ENCODE results near the gene AREL1. TPM values are rescaled to one million over a fixed set of nuclear protein-coding genes. Genes with fewer than 3 reads are reported as not detected.

AREL1 gene
- total RNA-seq, 1 donor from 2014 or later = 55.1 TPM

DNA sequence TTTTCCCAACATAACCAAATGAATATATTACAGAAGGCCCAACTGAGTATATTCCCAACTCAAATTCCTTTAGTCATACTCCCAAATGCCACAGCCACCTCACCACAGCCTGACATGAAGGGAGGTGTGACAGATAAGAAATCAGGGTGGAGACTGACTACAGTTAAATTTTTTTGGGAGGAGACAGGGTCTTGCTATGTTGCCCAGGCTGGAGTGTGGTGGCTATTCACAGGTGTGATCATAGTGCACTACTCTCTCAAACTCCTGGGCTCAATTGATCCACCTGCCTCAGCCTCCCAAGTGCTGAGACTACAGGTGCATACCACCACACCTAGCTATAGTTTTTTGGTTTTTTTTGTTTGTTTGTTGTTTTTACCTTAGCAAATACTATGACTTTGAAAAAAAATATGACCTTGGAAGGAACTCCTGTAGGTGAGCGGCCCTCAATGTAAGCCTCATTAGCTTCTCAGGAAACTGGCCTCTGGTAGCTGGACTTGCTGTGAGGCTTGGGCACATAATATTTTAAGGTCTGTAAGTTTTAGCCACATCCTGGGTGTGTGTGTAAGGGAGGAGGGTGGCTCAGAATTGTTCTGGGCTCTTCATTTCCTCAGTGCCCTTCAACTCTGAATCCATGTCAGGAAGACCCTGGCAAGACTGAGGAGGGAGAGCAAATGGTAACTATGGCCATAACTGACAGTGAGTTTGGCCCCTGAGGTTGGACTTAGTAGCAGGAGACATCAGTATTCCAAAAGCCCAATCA is 61.8 kb downstream of the AREL1 start:
- TF ChIP-seq, protein P1, sequence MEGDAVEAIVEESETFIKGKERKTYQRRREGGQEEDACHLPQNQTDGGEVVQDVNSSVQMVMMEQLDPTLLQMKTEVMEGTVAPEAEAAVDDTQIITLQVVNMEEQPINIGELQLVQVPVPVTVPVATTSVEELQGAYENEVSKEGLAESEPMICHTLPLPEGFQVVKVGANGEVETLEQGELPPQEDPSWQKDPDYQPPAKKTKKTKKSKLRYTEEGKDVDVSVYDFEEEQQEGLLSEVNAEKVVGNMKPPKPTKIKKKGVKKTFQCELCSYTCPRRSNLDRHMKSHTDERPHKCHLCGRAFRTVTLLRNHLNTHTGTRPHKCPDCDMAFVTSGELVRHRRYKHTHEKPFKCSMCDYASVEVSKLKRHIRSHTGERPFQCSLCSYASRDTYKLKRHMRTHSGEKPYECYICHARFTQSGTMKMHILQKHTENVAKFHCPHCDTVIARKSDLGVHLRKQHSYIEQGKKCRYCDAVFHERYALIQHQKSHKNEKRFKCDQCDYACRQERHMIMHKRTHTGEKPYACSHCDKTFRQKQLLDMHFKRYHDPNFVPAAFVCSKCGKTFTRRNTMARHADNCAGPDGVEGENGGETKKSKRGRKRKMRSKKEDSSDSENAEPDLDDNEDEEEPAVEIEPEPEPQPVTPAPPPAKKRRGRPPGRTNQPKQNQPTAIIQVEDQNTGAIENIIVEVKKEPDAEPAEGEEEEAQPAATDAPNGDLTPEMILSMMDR (IDR thresholded peaks at IDR 0.05; ENCODE audit: unreplicated experiment) = no peak
- Mint-ChIP-seq H3K9me3 (ENCODE audit: low read depth) (no peaks in the 10 kb centered on the region), H3K27ac (no peak overlapping the region), H3K4me1 (ENCODE audit: low read depth) (no peaks in the 10 kb centered on the region), H3K27me3 (no peaks in the 10 kb centered on the region), H3K36me3 (ENCODE audit: insufficient read depth) (peaks cover 2% of the 10 kb centered on the region), H3K4me3 (ENCODE audit: low read depth) (no peak overlapping the region)
- DNase-seq (ENCODE audit: low spot score, unreplicated experiment) = no peak

DNA sequence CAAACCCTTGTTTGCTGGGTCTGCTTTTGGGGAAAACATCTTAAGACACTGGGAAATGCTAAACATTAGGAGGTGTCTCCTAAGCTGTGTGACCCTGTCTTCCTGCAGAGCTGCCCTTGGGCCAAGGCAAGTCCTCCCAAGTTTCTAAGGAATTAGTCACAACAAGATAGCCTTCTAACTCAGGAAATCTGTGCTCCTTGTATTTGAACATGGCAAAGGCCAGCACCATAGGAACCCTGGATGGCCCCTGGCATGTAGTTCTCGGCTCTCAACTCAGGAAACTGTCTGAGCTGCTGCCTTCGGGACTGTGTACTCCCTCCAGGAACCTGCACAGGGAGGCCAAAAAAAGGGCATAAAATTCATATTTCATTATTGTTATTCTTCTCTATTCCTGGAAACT is 63.2 kb downstream of the AREL1 start:
- Mint-ChIP-seq H3K27ac (no peak overlapping the region), H3K27me3 (no peaks in the 10 kb centered on the region), H3K4me3 (ENCODE audit: low read depth) (no peak overlapping the region), H3K4me1 (ENCODE audit: low read depth) (no peaks in the 10 kb centered on the region), H3K36me3 (ENCODE audit: insufficient read depth) (no peaks in the 10 kb centered on the region), H3K9me3 (ENCODE audit: low read depth) (no peaks in the 10 kb centered on the region)
- TF ChIP-seq, protein P1 (IDR thresholded peaks at IDR 0.05; ENCODE audit: unreplicated experiment) = no peak
- no peak for DNase-seq (ENCODE audit: low spot score, unreplicated experiment)

DNA sequence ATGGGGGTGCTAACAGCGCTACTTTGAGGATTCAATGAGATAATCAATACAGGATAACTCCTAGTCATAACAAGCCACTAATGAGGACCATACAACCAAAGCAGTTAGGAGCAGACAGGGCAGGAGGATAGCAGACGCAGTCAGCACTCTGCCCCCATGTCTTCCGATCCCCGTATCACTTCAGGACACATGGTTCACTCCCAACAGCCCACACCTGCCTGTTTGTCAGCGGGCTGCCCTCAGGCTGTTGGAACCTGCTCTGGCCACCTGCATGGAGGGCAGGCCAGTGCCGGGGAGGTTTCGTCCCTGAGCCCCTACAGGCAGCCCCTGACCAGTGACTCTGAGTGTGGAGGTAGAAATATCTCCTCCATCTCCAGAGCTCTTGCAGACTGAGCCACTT is 63.7 kb downstream of the AREL1 start:
- Mint-ChIP-seq H3K9me3 (ENCODE audit: low read depth) (no peaks in the 10 kb centered on the region), H3K4me1 (ENCODE audit: low read depth) (no peaks in the 10 kb centered on the region), H3K27me3 (no peaks in the 10 kb centered on the region), H3K4me3 (ENCODE audit: low read depth) (no peak overlapping the region), H3K36me3 (ENCODE audit: insufficient read depth) (no peaks in the 10 kb centered on the region), H3K27ac (no peak overlapping the region)
- TF ChIP-seq, protein P1 (IDR thresholded peaks at IDR 0.05; ENCODE audit: unreplicated experiment) = no peak
- no peak for DNase-seq (ENCODE audit: low spot score, unreplicated experiment)

DNA sequence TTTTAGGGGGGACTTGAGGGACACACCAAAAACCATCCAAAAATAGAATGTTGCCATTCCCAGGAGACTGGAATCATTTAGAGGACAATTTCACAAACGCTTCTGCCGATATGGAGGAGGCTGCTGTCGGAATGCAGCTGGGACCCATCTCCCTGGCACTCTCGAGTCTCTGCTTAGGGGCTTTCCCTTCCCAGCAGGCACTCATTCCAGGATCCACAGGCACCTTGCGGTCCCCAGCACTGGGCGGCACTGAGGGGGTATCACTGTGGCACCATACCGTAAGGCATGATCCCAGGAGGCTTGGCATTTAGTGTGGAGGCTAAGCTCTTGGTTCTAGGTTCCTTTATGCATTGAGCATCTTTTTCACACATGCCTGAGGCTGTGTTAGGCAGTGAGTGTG is 64.3 kb downstream of the AREL1 start:
- H3K27ac Mint-ChIP-seq = peak overlapping the region; percentile 67
- no peaks in the 10 kb centered on the region for H3K4me1 Mint-ChIP-seq (ENCODE audit: low read depth)
- H3K4me3 Mint-ChIP-seq (ENCODE audit: low read depth) = no peak overlapping the region
- no peaks in the 10 kb centered on the region for H3K9me3 Mint-ChIP-seq (ENCODE audit: low read depth)
- no peaks in the 10 kb centered on the region for H3K36me3 Mint-ChIP-seq (ENCODE audit: insufficient read depth)
- TF ChIP-seq, protein P1 (IDR thresholded peaks at IDR 0.05; ENCODE audit: unreplicated experiment) = no peak
- DNase-seq (ENCODE audit: low spot score, unreplicated experiment) = no peak
- H3K27me3 Mint-ChIP-seq = no peaks in the 10 kb centered on the region

DNA sequence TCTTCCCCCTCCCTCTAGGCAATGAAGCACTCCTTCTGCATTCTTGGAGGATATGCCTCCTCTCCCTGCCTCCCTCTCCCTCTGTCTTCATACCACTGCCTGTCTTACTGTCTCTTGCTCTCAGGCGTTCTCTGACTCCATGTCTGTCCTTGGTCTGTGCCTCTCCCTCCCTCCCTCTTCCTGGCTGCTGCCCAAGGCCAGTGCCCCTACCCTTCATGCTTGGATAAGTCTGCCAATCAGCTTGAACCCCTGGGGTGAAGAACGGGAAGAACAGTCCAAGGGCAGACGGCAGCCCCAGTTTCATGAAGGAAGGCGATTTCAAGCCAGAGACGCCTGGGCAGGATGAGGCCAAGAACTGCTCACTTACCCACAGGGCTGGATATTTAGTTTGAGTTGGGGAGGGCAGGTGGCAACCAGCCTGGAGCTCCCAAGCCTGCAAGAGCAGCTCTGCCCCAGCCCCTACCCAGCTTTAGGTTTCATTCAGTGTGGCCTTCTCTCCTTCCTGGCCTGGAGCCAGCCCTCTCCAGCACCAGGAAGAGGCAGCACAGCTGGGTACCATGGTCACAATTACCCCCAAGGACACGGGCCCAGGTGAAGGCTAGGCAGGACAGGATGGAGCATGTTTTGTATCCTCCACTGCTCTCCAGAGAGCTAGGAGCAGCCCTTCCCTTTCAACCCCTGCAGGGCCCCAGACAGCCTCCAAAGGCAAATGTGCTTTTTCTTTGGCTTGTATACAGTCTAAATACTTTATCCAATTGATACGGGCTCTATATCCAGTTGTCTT is 65.0 kb downstream of the AREL1 start:
- no peak for DNase-seq (ENCODE audit: low spot score, unreplicated experiment)
- Mint-ChIP-seq H3K27ac (peak overlapping the region; percentile 67), H3K27me3 (no peaks in the 10 kb centered on the region), H3K36me3 (ENCODE audit: insufficient read depth) (no peaks in the 10 kb centered on the region), H3K4me1 (ENCODE audit: low read depth) (no peaks in the 10 kb centered on the region), H3K4me3 (ENCODE audit: low read depth) (no peak overlapping the region), H3K9me3 (ENCODE audit: low read depth) (no peaks in the 10 kb centered on the region)
- TF ChIP-seq, protein P1 (IDR thresholded peaks at IDR 0.05; ENCODE audit: unreplicated experiment) = no peak
